Activated gamma-delta T cell treated with anti-CD3 and anti-CD28 coated beads, Interleukin-2, amount 50 U/mL, for 16 hours (primary cell): ENCODE results near the gene CCNY.
"Not testable (repeated sequence)": the region's sequence is repeated elsewhere in the genome, so short reads cannot be mapped to it uniquely, and the experiment has no call there.

Experiments used
- DNase-seq: peaks from one replicate; pipeline ENCODE4 v3.0.0-alpha.2; 2020; ENCODE audit warnings: low read depth

The CCNY gene

DNA sequence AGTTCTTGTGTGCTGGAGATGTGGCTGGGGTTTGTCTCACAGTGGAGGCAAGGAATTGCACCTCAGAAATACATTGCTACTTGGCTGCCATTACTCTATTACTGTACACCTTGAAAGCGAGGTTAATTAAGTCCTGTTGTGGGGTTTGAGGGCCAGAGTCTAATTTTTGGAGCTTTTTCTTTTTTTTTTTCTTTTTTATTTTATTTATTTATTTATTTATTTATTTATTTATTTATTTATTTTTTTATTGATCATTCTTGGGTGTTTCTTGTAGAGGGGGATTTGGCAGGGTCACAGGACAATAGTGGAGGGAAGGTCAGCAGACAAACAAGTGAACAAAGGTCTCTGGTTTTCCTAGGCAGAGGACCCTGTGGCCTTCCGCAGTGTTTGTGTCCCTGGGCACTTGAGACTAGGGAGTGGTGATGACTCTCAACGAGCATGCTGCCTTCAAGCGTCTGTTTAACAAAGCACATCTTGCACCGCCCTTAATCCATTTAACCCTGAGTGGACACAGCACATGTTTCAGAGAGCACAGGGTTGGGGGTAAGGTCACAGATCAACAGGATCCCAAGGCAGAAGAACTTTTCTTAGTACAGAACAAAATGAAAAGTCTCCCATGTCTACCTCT is 69.8 kb downstream of the CCNY start:
- DNase-seq = not testable (repeated sequence)

DNA sequence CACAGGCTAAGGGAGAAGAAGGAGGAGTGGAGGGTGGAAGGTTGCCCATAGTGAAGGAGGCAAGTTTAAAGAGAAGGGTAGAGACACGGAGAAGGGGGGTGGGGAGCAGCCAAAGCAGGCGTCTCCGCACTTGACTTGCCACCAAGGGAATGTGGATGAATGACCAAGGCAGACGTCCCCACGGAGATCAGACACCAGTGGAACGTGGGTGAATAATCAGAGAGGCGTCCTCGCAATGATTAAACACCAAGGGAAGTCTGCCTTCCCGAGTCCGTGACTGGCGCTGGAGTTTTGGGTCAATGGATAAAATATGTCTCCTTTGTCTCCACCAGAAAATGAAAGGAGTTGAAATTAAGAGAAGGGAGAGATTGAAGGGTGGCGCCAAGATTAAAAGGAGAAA is 71.4 kb downstream of the CCNY start:
- not testable (repeated sequence) for DNase-seq

DNA sequence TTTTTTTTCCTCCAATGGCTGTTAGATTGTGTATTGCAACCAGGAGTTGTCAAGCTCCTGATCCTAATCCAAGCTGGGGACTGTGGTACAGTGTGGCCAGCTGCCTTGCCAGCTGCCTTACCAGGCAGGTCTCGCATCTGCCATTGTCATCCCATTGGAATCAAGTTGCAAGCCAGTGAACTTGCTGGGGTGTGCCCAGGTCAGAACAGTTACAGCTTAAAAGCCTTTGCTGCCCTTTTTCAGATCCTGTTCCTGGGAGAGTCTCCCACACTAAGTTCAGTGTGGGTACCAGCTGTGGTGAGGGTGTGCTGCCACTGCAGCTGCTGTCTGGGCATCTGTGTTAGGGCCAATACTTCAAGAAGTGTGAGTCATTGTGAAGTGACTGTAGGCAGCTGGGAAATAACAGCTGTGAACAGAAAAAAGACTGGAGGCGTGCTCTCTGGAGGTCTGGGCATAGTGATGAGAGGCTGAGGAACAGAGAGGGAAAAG is 72.8 kb downstream of the CCNY start:
- DNase-seq = no peak

DNA sequence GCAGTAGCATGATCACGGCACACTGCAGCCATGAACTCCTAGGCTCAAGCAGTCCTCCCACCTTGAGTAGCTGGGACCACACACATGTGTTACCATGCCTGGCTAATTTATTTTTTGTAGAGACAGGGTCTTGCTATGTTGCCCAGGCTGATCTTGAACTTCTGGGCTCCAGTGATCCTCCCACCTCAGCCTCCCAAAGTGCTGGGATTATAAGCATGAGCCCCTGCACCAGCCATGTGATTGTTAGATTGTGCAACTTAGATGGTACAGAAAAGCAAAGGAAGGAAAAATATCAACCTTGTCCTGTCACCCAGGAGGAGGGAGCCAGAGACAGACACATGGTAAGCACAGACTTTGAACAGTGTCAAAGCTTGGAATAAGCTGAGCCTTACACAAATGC is 73.5 kb downstream of the CCNY start:
- DNase-seq = no peak

DNA sequence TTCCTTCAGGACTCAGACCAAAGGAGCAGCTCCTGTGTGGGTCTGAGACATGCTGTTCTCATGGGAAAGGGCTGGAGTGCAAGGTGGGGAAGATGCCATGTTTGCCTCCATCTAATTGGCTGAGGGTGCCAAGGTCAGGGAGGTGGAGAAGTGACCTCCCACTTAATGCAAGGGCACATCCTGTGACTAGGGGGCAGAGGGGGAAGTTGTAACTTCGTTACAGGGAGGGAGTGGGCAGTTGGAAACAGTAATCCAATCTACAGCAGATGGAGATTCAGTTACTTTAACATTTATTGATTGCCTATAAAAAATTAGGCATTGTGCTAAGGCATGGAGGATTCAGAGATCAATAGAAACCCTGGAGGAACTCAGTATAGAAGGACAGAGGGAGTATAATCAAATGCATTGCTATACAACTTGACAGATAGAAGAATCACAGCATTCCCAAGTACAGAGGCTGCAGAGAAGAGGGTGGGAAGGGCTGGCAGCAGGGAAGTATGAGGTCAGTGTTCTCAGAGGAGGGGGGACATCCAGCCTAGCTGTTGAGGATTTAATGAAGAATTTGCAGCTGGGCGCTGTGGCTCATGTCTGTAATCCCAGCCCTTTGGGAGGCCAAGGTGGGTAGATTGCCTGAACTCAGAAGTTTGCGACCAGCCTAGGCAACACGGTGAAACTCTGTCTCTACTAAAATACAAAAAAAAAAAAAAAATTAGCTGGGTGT is 75.9 kb downstream of the CCNY start:
- no peak for DNase-seq

DNA sequence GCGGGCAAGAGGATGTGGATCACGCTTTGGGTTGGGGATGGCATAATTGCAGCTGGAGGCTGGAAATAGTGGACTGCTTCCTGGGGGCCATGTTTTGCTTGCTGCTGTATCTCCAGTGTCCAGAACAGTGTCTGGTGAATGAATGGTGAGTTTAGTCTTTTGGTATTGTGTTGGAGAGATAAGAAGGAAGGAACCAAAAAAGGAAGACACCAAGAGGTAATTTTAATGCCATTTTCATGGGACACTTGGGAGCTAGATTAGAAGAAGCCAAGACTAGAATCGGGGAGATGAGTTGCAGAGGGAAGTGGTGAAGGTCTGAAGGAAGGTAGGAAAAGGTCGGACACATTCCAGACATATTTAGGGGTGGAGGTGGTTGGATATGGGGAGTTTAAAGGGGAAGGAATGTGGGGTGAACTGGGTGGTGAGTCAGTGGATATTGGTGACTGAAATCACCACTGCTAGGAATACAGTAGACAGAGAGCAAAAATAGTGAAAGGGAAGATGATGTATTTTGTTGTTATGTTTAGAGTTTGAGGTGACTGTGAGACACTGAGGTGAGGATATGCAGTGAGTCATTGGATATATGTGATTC is 76.7 kb downstream of the CCNY start:
- no peak for DNase-seq

DNA sequence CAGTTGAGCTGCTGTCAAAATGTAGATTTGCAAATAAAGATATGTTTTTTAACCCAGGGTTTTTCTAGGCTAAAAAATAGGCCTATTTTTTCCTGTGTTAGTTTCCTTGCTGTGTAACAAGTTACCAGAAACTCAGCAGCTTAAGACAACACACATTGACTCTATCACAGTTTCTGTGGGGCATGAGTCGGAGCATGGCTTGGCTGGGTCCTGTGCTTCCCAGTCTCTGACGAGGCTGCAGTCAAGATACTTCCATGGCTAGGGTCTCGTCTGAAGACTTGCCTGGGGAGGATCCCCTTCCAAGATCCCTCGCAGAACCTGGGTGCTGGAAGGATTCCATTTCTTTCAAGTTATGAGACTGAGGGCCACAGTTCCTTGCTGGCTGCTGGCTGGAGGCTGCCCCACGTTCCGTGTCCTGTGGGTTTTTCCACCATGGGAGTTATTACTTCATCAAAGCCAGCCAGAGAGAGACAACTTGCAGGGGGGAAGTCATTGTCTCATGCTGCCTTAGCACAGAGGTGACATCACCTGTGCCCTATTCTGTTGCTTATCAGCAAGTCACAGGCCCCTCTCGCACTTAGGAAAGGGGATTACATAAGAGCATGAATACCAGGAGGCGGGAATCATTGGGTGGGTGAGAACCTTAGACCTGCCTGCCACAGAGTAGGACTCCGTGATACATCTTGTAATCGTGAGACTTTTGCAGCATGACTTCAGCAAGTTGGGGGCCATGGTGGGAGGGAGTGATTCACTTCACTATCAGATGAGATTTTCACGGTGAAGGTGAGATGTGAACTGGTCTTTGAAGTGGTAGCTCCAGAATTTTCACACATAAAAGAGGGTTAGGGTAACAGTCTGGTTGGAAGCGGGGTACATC is 77.9 kb downstream of the CCNY start:
- peak; percentile 22 for DNase-seq

DNA sequence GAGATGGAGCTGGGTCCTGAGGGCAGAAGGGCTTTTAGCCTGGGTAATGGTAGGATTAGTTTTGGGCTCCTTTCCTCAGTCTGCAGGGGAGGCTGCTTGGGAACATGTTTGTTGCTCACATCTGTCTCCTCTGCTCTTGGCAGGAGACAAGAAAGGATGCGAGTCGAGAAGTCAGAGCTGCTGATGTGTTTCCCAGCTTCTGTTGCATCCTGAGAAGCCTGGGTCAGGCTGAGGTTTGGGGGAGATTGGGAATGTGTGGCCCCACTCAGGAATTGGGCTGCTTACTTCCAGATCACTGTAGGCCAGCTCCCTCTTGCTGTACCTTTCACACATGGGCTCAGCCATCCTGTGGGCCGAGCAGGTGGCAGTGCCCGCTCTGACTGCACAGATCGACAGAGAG is 79.2 kb downstream of the CCNY start:
- no peak for DNase-seq

DNA sequence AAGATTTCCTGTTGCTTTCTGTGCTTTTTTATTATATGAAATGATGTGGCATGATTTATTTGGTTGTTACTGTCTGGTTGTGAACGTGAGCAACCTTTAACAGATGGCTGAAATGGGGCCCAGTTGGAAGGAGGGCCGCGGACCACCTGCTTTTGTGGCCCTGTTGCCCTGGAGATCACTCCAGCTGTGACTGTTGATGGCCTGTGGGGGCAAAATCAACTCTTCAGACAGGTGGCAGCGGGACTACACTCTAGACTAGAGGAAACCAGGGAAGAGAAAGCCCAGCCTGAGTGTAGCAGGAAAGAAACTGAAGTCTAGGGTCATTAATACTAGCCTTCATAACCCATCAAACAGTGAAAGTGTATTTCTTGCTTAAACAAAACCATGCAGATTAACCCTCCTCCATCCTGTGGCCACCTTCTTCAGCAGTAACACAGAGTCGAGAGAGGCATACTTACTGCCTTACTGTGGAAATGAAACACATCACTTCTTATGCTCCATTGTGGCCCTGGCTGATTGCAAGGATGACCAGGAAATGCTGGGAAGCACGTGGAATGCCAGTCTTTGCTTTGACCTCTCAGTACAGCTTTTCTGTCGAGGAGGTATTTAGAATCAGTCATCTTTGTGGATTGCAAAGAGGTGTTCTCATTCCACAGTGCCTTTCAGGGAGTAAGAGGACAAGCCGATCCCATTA is 80.5 kb downstream of the CCNY start:
- no peak for DNase-seq

DNA sequence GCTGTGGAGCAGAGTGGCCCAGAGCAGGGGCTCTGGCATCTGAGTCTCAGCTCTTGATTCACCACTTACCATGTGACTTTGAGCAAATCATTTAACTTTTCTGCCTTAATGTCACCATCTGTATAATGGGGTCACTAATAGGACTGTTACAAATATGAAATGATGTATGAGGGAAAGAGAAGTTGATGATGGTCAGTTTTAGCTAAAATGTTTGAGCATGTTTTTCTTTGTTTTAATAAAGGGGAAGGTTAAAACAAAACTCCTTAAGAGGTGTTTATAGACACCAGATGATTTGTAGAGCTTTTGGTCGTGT is 81.0 kb downstream of the CCNY start:
- DNase-seq = no peak

DNA sequence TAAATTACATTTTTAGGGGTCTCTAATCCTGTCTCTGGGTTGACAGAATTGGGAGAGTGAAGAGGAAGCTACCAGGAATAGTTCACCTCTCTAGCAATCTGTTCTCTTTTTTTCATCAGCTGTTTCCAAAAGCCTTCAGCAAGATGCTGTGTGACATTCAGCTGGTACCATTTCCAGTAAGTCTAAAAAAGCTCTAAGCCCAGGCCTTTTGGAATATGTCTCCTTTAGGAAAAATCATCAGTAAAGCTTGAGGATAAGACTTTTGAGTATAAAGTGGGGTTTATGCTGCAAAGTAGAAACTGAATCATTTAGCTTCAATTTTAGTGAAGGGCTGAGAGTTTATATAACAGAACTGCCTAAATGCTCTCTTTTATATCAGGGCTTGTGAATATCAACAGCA is 81.5 kb downstream of the CCNY start:
- DNase-seq = no peak

DNA sequence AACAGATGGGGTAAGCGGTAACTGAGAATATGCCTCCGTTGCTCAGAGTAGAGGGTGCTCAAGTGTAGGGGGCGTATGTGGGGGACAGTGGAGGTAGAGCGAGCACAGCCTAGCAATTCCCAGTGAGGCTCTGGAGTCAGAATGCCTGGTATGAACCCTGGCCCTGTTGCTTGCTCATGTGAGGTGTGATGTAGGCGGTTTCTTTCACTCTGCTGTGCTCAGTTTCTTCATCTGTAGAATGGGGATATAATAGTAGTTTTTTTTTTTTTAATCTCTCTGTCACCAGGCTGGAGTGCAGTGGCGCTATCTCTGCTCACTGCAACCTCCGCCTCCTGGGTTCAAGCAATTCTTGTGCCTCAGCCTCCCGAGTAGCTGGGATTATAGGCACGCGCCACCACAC is 82.3 kb downstream of the CCNY start:
- not testable (repeated sequence) for DNase-seq

DNA sequence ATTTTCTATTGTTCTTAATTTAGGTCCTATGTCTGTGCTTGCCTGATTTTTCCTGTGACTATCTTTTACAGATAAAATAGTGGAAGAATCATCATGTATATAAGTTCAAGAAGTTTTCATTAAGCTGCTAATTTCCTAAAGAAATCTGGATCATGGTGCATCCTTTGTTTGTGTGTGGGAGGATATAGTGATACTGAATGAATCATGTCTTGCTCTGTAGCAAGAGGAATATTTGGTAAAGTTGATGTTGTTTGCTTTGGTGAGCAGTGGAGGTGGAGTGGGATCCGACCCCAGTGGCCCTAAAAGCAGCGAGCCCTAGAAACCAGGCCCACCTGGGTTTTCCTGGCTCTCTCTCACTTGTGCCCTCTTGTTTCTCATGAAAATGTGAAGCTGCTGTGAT is 83.7 kb downstream of the CCNY start:
- no peak for DNase-seq

DNA sequence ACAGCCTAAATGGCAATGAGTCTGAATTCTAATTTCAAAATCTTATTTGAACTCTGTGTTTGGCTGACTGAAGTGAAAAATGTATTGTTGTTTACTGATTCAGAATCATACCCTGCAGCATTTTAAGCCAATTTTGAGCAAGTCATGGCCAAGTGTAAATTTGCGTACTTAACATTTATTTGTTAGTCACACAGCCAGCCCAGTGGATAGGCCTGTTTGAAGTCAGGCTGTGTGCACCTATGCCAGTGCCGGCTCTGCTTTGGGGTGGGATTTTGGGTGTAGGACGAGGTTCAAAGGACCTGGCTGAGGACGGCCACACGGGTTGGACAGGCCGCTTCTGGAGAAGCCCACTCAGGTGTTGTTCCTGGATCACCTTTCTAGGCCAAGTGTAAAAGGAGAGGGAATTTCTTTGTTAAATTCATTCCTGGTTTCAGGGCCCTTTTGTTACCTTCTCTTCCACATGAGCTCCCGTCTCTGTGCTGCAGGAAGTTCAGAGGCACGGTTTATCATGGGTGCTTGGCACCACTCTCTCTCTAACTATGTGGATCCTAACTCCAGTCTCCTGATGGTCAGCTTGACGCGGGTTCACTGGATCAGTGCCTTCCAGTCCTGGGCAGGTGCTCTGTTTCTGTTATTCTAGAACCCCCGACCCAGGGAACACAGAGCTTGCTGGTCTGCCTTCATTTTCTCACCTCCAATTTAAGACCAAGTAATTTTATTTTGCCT is 84.7 kb downstream of the CCNY start:
- no peak for DNase-seq

DNA sequence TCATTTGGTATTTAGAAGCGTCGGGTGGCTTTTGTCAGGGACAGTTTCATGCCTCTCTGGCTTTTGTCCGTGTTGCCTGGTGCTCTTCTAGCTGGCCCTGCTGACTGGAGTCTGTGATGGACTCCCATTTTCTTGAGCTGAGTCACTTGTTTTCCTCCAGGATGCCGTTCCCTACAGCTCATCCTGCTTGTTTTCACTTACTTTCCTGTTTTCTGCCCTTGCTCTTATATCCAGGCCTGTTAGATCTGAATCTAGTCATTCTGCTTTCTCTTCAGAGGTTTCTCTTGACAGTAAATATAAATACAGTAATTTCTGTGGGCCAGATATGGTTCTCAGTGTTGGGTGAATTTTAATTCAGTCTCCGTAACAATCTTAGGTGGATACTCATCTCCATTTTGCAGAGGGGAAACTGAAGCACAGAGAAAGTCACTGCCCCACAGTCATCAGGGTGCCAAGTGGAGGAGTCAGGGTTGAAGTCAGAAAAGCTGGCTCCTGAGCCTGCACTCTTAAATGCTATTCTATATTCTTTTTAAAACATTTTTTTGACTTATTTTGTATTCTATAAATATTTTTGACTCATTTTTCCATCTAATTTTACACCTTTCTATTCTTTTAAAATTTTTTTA is 85.4 kb downstream of the CCNY start:
- DNase-seq = no peak

DNA sequence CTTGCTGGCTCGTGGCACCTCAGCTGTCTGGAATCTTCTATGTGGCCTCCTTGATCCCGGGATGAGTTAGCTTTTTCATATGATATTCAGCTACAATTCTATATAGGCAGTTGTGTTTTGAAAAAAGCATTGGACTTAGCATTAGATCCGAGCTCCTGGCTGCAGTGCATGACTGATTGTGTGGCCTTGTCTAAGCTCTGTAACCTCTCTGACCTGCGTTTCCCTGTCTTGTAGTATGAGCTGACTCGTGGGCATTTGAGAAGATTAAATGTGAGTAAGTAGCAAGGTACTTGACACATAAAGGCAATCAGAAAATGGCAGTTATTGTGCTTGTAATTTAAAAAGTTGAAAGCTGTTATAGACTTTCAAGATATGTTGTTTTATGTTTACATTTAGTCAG is 85.9 kb downstream of the CCNY start:
- DNase-seq = no peak

DNA sequence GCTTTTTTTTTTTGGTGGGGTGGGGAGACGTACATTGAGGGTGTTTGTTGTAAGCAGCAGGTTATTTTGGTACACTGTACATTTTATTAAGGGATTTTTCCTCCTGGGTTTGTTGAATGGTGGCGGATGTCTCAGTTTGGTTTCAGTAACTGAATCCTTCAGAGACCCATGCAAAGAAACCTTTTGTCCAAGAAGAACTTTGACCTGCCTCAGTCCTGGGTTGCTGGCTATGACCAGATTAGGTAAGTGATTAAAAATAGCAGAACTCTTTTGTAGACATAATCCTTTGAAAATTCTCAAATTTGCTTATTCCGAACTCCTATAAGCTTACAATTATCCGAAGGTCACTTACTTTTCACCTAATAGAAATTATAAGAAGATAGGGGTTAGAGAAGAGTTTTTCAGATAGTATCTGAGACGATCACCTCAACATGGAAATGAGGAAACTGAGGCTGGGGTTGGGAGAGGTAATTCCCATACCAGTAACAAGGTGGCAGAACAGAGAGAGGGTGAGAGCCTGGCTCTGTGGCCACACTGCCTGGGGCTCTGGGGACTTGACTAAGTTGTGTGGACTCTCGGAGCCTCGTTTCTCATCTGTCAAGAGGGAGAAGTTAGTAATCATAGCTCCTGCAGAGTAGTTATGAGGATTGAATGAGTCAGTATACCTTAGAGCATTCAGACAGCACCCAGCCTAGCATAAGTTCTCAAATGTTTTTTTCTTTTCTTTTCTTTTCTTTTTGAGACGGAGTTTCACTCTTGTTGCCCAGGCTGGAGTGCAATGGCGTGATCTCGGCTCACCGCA is 87.4 kb downstream of the CCNY start:
- no peak for DNase-seq

DNA sequence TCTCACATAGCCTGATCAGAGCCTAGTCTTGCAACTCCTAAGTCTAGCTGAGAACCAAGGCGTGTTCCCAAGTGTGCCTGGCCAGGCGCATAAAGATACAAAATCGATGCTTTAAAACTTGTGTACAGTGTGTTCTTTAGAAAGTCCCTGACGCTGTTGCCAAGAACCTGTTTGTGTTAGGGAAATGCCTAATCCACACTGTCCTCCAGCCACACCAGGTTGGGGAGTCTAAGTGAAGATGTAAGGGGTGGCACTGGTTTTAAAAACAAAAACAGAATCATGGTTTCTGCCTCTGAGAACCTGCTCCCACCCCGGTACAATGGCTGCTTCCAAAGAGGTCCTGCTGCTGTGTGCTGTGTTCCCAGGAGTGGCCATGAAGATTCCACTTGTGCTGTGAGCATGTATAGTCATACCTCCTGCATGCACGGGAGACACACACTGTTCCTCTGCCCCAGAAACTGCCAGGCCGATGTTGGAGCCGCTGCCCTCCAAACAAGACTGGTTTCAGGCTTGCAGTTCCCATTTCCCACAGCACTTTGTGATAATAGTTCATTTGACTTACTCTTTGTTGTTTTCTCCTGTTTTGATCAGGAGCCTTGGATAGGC is 88.5 kb downstream of the CCNY start:
- DNase-seq = no peak

DNA sequence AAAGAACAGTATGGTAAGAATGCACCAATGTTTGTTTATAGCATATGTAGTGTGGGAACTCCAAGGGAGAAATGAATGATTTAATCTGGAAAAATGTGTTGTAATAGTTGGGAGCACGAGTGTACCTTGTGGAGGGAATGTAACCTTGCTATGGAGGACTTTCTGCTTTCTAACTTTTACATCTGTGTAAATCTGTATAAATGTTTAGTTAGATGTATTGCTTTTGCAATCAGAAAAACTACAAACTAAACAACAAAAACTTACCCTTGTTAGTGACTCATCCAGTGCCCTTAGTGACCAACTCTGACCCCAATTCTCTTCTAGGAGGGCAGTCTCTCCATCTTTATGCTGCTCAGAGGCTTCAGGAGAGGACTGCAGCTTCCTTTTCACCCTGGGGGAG is 89.3 kb downstream of the CCNY start:
- no peak for DNase-seq

DNA sequence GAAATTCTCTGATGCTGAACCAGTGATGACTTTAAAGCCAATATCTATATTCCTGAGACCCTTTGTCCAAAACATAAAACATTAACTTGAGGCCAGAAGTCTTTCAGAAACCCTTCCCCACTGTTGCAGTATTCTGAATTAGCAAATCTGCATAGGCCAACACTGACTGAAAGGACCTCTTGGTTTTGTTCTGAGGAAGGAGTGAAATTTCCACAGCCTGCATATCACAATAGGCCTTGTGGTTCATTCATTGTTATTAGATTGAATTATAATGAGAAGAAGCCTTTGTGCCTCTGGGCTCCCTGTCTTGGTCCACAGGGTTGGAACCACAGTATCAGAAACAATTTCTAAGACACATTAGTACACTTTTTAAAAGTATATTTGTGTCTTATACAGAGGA is 90.3 kb downstream of the CCNY start:
- no peak for DNase-seq
